B cell (primary cell): Measurements from ENCODE around the gene SMIM12. TPM values are rescaled to one million over a fixed set of nuclear protein-coding genes. Genes with fewer than 3 reads are reported as not detected.

ENCODE experiments used
- ATAC-seq: fragments of 200-7000 bp; cut with Tn5 transposase; one replicate; pipeline ENCODE4 v1.10.0; 2021; ENCODE audit warnings: low read depth, mild to moderate bottlenecking, moderate number of reproducible peaks, moderate library complexity
- CTCF ChIA-PET: fragments of 350-600 bp; sonication (Branson Sonifier 250); formaldehyde crosslinking; loops from one replicate; lab custom pipeline; 2021; ENCODE audit warnings: antibody characterized with exemption, inconsistent platforms; lab: Charles Lee
- POLR2A ChIA-PET: fragments of 350-600 bp; sonication (Branson Sonifier 250); formaldehyde crosslinking; loops from one replicate; lab custom pipeline; 2021; ENCODE audit warnings: antibody characterized with exemption; lab: Charles Lee
- DNase-seq: peaks from one replicate; pipeline ENCODE4 v3.0.0; 2013
- H2AFZ ChIP-seq: 2 replicates; pipeline ENCODE4 v1.6.1; 2012; ENCODE audit warnings: mild to moderate bottlenecking, low read depth, low read length; ENCODE audit not compliant: insufficient read depth, poor library complexity, severe bottlenecking
- H3K27ac ChIP-seq, 2 donors: 1 replicate in 1 of 2; 2 replicates in 1 of 2; pipeline ENCODE4 v1.5.1; 2012 to 2013; ENCODE audit warnings: low read length in 2 of 2, mild to moderate bottlenecking in 2 of 2, moderate library complexity in 1 of 2
- H3K27me3 ChIP-seq, 4 experiments: fragments of 200-600 bp in 1 of 4; sonication (generic) in 1 of 4; replicated peaks in 1 of 4; 1 replicate in 2 of 4; 2 replicates in 2 of 4; pipeline versions ENCODE4 v1.6.1 to v1.7.0; 2013 to 2016; ENCODE audit warnings: low read length in 3 of 4, mild to moderate bottlenecking in 2 of 4, mixed read lengths in 1 of 4, moderate library complexity in 1 of 4; ENCODE audit not compliant: insufficient read depth in 4 of 4, control insufficient read depth in 3 of 4; ENCODE audit errors: control extremely low read depth in 1 of 4
- H3K36me3 ChIP-seq, 2 experiments: replicated peaks in 1 of 2; 1 replicate in 1 of 2; 2 replicates in 1 of 2; pipeline versions ENCODE4 v1.6.1 to v1.7.1; 2013; ENCODE audit warnings: low read length in 1 of 2; ENCODE audit not compliant: insufficient read depth in 2 of 2, control insufficient read depth in 1 of 2; ENCODE audit errors: control extremely low read depth in 1 of 2, extremely low read depth in 1 of 2
- H3K4me1 ChIP-seq, 2 donors: fragments of 200-600 bp in 1 of 2; sonication (generic) in 1 of 2; 1 replicate in 1 of 2; 2 replicates in 1 of 2; pipeline versions ENCODE4 v1.5.1 to v1.6.1; 2013 to 2017; ENCODE audit warnings: low read length in 2 of 2; ENCODE audit not compliant: control insufficient read depth in 2 of 2, insufficient read depth in 2 of 2
- H3K4me2 ChIP-seq: replicated peaks from 2 replicates; pipeline ENCODE3; 2012; ENCODE audit warnings: mild to moderate bottlenecking, low read depth, low read length; ENCODE audit not compliant: poor library complexity, severe bottlenecking
- H3K4me3 ChIP-seq, 5 experiments: fragments of 200-600 bp in 1 of 5; sonication (generic) in 1 of 5; 1 replicate in 3 of 5; 2 replicates in 2 of 5; pipeline versions ENCODE4 v1.5.1 to v1.7.0; 2011 to 2016; ENCODE audit warnings: low read length in 4 of 5, mild to moderate bottlenecking in 4 of 5, low read depth in 2 of 5, control low read depth in 1 of 5, moderate library complexity in 1 of 5; ENCODE audit not compliant: insufficient read depth in 1 of 5; ENCODE audit errors: control extremely low read depth in 1 of 5, extremely low read depth in 1 of 5
- H3K79me2 ChIP-seq: fragments of 200-600 bp; sonication (generic); one replicate; pipeline ENCODE4 v1.6.0; 2016; ENCODE audit warnings: low read length; ENCODE audit not compliant: control insufficient read depth, insufficient read depth
- H3K9ac ChIP-seq: fragments of 200-600 bp; sonication (generic); 2 replicates; pipeline ENCODE4 v1.6.1; 2017; ENCODE audit warnings: mild to moderate bottlenecking, low read length, moderate library complexity
- H3K9me3 ChIP-seq, 3 donors: one replicate each; pipeline versions ENCODE4 v1.6.1 to v1.7.1; 2013; ENCODE audit warnings: low read length in 2 of 3; ENCODE audit not compliant: control insufficient read depth in 2 of 3, insufficient read depth in 1 of 3; ENCODE audit errors: control extremely low read depth in 1 of 3
- H4K20me1 ChIP-seq: 2 replicates; pipeline ENCODE4 v1.6.0; 2012; ENCODE audit warnings: mild to moderate bottlenecking, low read length; ENCODE audit not compliant: insufficient read depth, control insufficient read depth, poor library complexity, severe bottlenecking
- H3K27ac Mint-ChIP-seq: one replicate; pipeline ENCODE4 v1.8.0; 2021; ENCODE audit warnings: mixed read lengths
- H3K27me3 Mint-ChIP-seq: one replicate; pipeline ENCODE4 v1.8.0; 2021; ENCODE audit warnings: mixed read lengths
- H3K4me1 Mint-ChIP-seq: one replicate; pipeline ENCODE4 v1.8.0; 2021; ENCODE audit warnings: mixed read lengths
- H3K4me3 Mint-ChIP-seq: one replicate; pipeline ENCODE4 v1.8.0; 2021; ENCODE audit warnings: mixed read lengths
- H3K9me3 Mint-ChIP-seq: one replicate; pipeline ENCODE4 v1.8.0; 2022; ENCODE audit warnings: mixed read lengths; ENCODE audit not compliant: insufficient read depth
- CTCF ChIP-seq: fragments of 200-600 bp; IDR thresholded peaks from one replicate; pipeline ENCODE4 v1.8.0; 2022; ENCODE audit warnings: antibody characterized with exemption, mild to moderate bottlenecking
- EZH2 ChIP-seq: IDR thresholded peaks from 2 replicates; pipeline ENCODE4 v1.6.1; 2012; ENCODE audit warnings: borderline replicate concordance, low read depth, mild to moderate bottlenecking, moderate library complexity, low read length; ENCODE audit not compliant: insufficient read depth, poor library complexity, severe bottlenecking
- WGBS: methylation state at CpG from one replicate; pipeline ENCODE4 v1.1.5; 2013; ENCODE audit warnings: missing lambda C conversion rate; ENCODE audit not compliant: insufficient coverage; 5-methylcytosine and 5-hydroxymethylcytosine counted together
- intact Hi-C: fragments of 100-400 bp; cut with micrococcal nuclease; formaldehyde crosslinking; loops from one replicate; pipeline ENCODE4 v1.10.0; 2022
- polyA plus RNA-seq: library from polyadenylated mRNA; depleted of rRNA; stranded (reverse); fragments of >200 nt; gene quantifications from 2 replicates; pipeline ENCODE4 v1.2.3, GENCODE V29; 2012
- total RNA-seq, 2 donors: library from RNA; stranded (reverse); fragments of 120-200 nt in 1 of 2; gene quantifications; 1 replicate in 1 of 2; 2 replicates in 1 of 2; pipeline versions ENCODE4 v1.2.3 to v1.2.4, GENCODE V29; 2013 to 2022

SMIM12 gene
- total and polyA plus RNA-seq, 2 donors (not counting 1 experiment from before 2014, with no cell fraction given): 26.2 to 33.1 TPM

- H3K9me3 Mint-ChIP-seq: no peaks in the 10 kb centered on the region
Measured at GRCh38 chr1:34803770-34804169, 55.8 kb downstream of the SMIM12 start.

More at GRCh38 chr1:34803770-34804169, 55.8 kb downstream of the SMIM12 start:
- H3K4me1 ChIP-seq: no peaks in the 10 kb centered on the region
- no peaks in the 10 kb centered on the region for H4K20me1 ChIP-seq
- H3K27ac ChIP-seq: no peak overlapping the region
- CTCF ChIA-PET: interaction anchor here (1.1 kb wide), 1 partner anchor 13 kb away, joined by 3 read pairs; no protein-coding TSS in a partner anchor
- no peak for TF ChIP-seq CTCF
- no peak for TF ChIP-seq EZH2
- H3K4me2 ChIP-seq: no peak overlapping the region
- POLR2A ChIA-PET: no interaction called here
- intact Hi-C loops: no loop called here
- 100% methylated on average over 2 of the region's 3 CpGs for WGBS
- Mint-ChIP-seq H3K27ac (no peak overlapping the region), H3K27me3 (no peaks in the 10 kb centered on the region), H3K4me1 (no peaks in the 10 kb centered on the region), H3K4me3 (no peak overlapping the region)
- DNase-seq (no peak), ATAC-seq (no peak)
- H3K79me2 ChIP-seq: no peaks in the 10 kb centered on the region
- H3K36me3 ChIP-seq: no peaks in the 10 kb centered on the region
- H3K9ac ChIP-seq: no peak overlapping the region
- peaks cover 0 to 3% (median 0%) of the 10 kb centered on the region in 3 donors for H3K9me3 ChIP-seq
- no peak overlapping the region for H3K4me3 ChIP-seq
- no peak overlapping the region for H2AFZ ChIP-seq
- peaks cover 0 to 6% (median 0%) of the 10 kb centered on the region in 4 experiments for H3K27me3 ChIP-seq

Other genes starting within 250 kb of the SMIM12 start
- gene GJB5, start 104.7 kb downstream of the SMIM12 start, total RNA-seq: not detected in 2 replicates
- not detected in 2 replicates for gene GJB5, start 104.7 kb downstream of the SMIM12 start, polyA plus RNA-seq
- not detected in 2 replicates for gene GJB4, start 100.0 kb downstream of the SMIM12 start, total RNA-seq
- not detected in 2 replicates for gene GJB4, start 100.0 kb downstream of the SMIM12 start, polyA plus RNA-seq
- gene GJB3, start 78.5 kb downstream of the SMIM12 start, total RNA-seq: not detected in 2 replicates
- gene GJB3, start 78.5 kb downstream of the SMIM12 start, polyA plus RNA-seq: not detected in 2 replicates
- gene GJA4, start 66.8 kb downstream of the SMIM12 start, total RNA-seq: not detected in 2 replicates
- not detected in 2 replicates for gene GJA4, start 66.8 kb downstream of the SMIM12 start, polyA plus RNA-seq
- gene DLGAP3, start 69.9 kb upstream of the SMIM12 start, total RNA-seq: 2.4 and 3.4 TPM in 2 replicates
- 2.0 and 2.3 TPM in 2 replicates for gene DLGAP3, start 69.9 kb upstream of the SMIM12 start, polyA plus RNA-seq
- gene TMEM35B, start 125.6 kb upstream of the SMIM12 start, total RNA-seq: 15.9 and 19.6 TPM in 2 replicates
- 9.9 and 16.2 TPM in 2 replicates for gene TMEM35B, start 125.6 kb upstream of the SMIM12 start, polyA plus RNA-seq
- 54.3 and 60.2 TPM in 2 replicates for gene ZMYM6, start 172.2 kb upstream of the SMIM12 start, total RNA-seq
- gene ZMYM6, start 172.2 kb upstream of the SMIM12 start, polyA plus RNA-seq: 13.7 and 28.5 TPM in 2 replicates
- gene ZMYM1, start 219.6 kb upstream of the SMIM12 start, total RNA-seq: 17.6 and 18.3 TPM in 2 replicates
- 5.7 and 9.0 TPM in 2 replicates for gene ZMYM1, start 219.6 kb upstream of the SMIM12 start, polyA plus RNA-seq